NCI-H226 (cell line): ENCODE measurements around the gene TMIGD2.

Experiments used
- DNase-seq: peaks from one replicate; pipeline ENCODE4 v3.0.0-alpha.2; 2015

The TMIGD2 gene

GRCh38 chr19:4326215-4326836, 24.1 kb upstream of the TMIGD2 start:
- DNase-seq = no peak

- no peak for DNase-seq
These were observed 22.0 kb upstream of the TMIGD2 start for GRCh38 chr19:4324228-4324627.

GRCh38 chr19:4323692-4324091, 21.5 kb upstream of the TMIGD2 start:
- no peak for DNase-seq

- DNase-seq = no peak
These were observed 20.9 kb upstream of the TMIGD2 start for GRCh38 chr19:4322942-4323665.

GRCh38 chr19:4320419-4320818, 18.2 kb upstream of the TMIGD2 start:
- no peak for DNase-seq

GRCh38 chr19:4319067-4319718, 17.0 kb upstream of the TMIGD2 start:
- no peak for DNase-seq

GRCh38 chr19:4318460-4318859, 16.3 kb upstream of the TMIGD2 start:
- no peak for DNase-seq

- no peak for DNase-seq
These were observed 14.8 kb upstream of the TMIGD2 start for GRCh38 chr19:4316956-4317355.

- no peak for DNase-seq
These were observed 11.8 kb upstream of the TMIGD2 start for GRCh38 chr19:4313847-4314490.

- no peak for DNase-seq
These were observed 8.3 kb upstream of the TMIGD2 start for GRCh38 chr19:4310247-4311121.

- no peak for DNase-seq
These were observed 3.5 kb upstream of the TMIGD2 start for GRCh38 chr19:4305659-4306058.

GRCh38 chr19:4305257-4305612, 3.0 kb upstream of the TMIGD2 start:
- DNase-seq = no peak

- DNase-seq = peak; percentile 70
These were observed 2.5 kb upstream of the TMIGD2 start, which contains the start of gene FSD1 for GRCh38 chr19:4304538-4305256. Gene FSD1 (plus strand): TSS chr19:4304598. CDS start chr19:4304747, 149 bp downstream.

GRCh38 chr19:4303819-4304537, 1.8 kb upstream of the TMIGD2 start:
- no peak for DNase-seq

GRCh38 chr19:4301590-4302242, 473 bp downstream of the TMIGD2 start:
- DNase-seq = no peak

- no peak for DNase-seq
These were observed 1.6 kb downstream of the TMIGD2 start for GRCh38 chr19:4300589-4300988.

GRCh38 chr19:4298810-4299550, 3.2 kb downstream of the TMIGD2 start:
- DNase-seq = no peak

- DNase-seq = no peak
These were observed 4.0 kb downstream of the TMIGD2 start for GRCh38 chr19:4297901-4298809.
